ENCODE data around the gene LZTR1. TPM values are rescaled to one million over a fixed set of nuclear protein-coding genes. Genes with fewer than 3 reads are reported as not detected.
A peak's percentile ranks its signal among the peaks of the same experiment; 100 is the strongest.

LZTR1 gene
- total and polyA plus RNA-seq, 10 of the 15 experiments (the other 5 are each of a cell fraction or from before 2014, with no cell fraction given) = 0.82 to 50.3 (median 19.3) TPM

- Histone ChIP-seq H3K79me2 (ENCODE audit: control insufficient read depth, insufficient read depth, low read length) (no peaks in the 10 kb centered on the region; the same call in 1 of the 2 replicates), H3K27ac (ENCODE audit: control insufficient read depth, insufficient read depth) (no peak overlapping the region), H3K27me3 (replicated peaks in 1 of 2; ENCODE audit: control insufficient read depth in 2 of 2, insufficient read depth in 2 of 2, low read length in 1 of 2) (no peaks in the 10 kb centered on the region; a peak in 1 of 4 replicates), H3K4me1 (ENCODE audit: control insufficient read depth, insufficient read depth, low read length) (peaks cover 5% of the 10 kb centered on the region; the same call in 1 of the 2 replicates), H3K4me2 (ENCODE audit: control insufficient read depth, insufficient read depth) (peak overlapping the region; percentile 90), H2AFZ (ENCODE audit: control insufficient read depth, low read depth, low read length) (peak overlapping the region; percentile 64), H3K9ac (ENCODE audit: control insufficient read depth, insufficient read depth, low read length) (peak overlapping the region; percentile 68), H4K20me1 (ENCODE audit: control insufficient read depth, insufficient read depth) (no peaks in the 10 kb centered on the region; the same call in none of the 2 replicates), H3K9me3 (replicated peaks; ENCODE audit: control insufficient read depth, insufficient read depth, low read length) (no peaks in the 10 kb centered on the region), H3K36me3 (ENCODE audit: control insufficient read depth in 2 of 2, insufficient read depth in 2 of 2, low read length in 1 of 2) (peaks cover 0 to 17% of the 10 kb centered on the region in 2 experiments; a peak in 2 of 4 replicates), H3K4me3 (peak overlapping the region; percentile 75)
- FAIRE-seq (no peak), ATAC-seq (peak; percentile 47), DNase-seq (ENCODE audit: low read depth, low spot score) (no peak)
- ChIA-PET RAD21 (ENCODE audit: unreplicated experiment) (interaction anchor here (0.8 to 1.6 kb wide), 3 partner anchors 34 to 71 kb away, joined by 3 to 4 read pairs (median 3); partner anchors contain the start of gene CRKL), SMC1A (ENCODE audit: uncharacterized antibody, unreplicated experiment) (interaction anchor here (0.6 to 1.5 kb wide), 3 partner anchors 31 to 71 kb away, joined by 3 to 9 read pairs (median 3); no protein-coding TSS in a partner anchor), POLR2A (interaction anchor here (0.6 kb wide), 1 partner anchor 793 kb away, joined by 3 read pairs; no protein-coding TSS in a partner anchor), CTCF (interaction anchor here (1.5 kb wide), 1 partner anchor 36 kb away, joined by 4 read pairs; no protein-coding TSS in a partner anchor)
- 4% methylated on average over 38 of the region's 59 CpGs for WGBS (ENCODE audit: insufficient coverage, insufficient replicate concordance, low lambda C conversion rate, missing lambda C conversion rate)
- no peak for TF ChIP-seq NR2F1 (conservative IDR thresholded peaks at IDR 0.05)
- TF ChIP-seq RBBP5 (conservative IDR thresholded peaks at IDR 0.05) = no peak
- TF ChIP-seq HDAC6 (IDR thresholded peaks at IDR 0.05; ENCODE audit: unreplicated experiment) = no peak
- TF ChIP-seq, protein P1, sequence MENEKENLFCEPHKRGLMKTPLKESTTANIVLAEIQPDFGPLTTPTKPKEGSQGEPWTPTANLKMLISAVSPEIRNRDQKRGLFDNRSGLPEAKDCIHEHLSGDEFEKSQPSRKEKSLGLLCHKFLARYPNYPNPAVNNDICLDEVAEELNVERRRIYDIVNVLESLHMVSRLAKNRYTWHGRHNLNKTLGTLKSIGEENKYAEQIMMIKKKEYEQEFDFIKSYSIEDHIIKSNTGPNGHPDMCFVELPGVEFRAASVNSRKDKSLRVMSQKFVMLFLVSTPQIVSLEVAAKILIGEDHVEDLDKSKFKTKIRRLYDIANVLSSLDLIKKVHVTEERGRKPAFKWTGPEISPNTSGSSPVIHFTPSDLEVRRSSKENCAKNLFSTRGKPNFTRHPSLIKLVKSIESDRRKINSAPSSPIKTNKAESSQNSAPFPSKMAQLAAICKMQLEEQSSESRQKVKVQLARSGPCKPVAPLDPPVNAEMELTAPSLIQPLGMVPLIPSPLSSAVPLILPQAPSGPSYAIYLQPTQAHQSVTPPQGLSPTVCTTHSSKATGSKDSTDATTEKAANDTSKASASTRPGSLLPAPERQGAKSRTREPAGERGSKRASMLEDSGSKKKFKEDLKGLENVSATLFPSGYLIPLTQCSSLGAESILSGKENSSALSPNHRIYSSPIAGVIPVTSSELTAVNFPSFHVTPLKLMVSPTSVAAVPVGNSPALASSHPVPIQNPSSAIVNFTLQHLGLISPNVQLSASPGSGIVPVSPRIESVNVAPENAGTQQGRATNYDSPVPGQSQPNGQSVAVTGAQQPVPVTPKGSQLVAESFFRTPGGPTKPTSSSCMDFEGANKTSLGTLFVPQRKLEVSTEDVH (IDR thresholded peaks at IDR 0.05; ENCODE audit: low read depth, partially characterized antibody) = no peak
- no peak for TF ChIP-seq ZNF217 (IDR thresholded peaks at IDR 0.05)
- no peak for TF ChIP-seq MYC (IDR thresholded peaks at IDR 0.05; ENCODE audit: insufficient read depth, insufficient read length, insufficient replicate concordance, low read length, severe bottlenecking)
- TF ChIP-seq SMAD5 (IDR thresholded peaks at IDR 0.05; ENCODE audit: low read depth) = no peak
- no peak for TF ChIP-seq ASH2L (IDR thresholded peaks at IDR 0.05; ENCODE audit: borderline replicate concordance, low read depth)
- TF ChIP-seq NFXL1 (IDR thresholded peaks at IDR 0.05; ENCODE audit: borderline replicate concordance) = no peak
- TF ChIP-seq NRF1 (conservative IDR thresholded peaks at IDR 0.05; ENCODE audit: low read depth, low read length) = no peak
- TF ChIP-seq PRDM15 (CRISPR knock-in tag; IDR thresholded peaks at IDR 0.05) = no peak
- intact Hi-C loops (cut with micrococcal nuclease; ENCODE audit: unreplicated experiment) = no loop called here
- BruUV-seq (replicated peaks) = no TSS peak
- in situ Hi-C loops (cut with MboI) = no loop called here
Measured at GRCh38 chr22:20957102-20957682, 24.9 kb upstream of the LZTR1 start.
